HL-60 (cell line): ENCODE data around the gene PGLYRP4.

Experiments
- GABPA ChIP-seq: IDR thresholded peaks from 2 replicates; pipeline ENCODE4 v1.6.1; 2012; ENCODE audit warnings: low read depth
- POLR2AphosphoS5 ChIP-seq: IDR thresholded peaks from 2 replicates; pipeline ENCODE4 v1.6.1; 2012; ENCODE audit warnings: low read depth
- TF ChIP-seq, protein P1 (sequence below): IDR thresholded peaks from one replicate; pipeline ENCODE4 v1.5.1; 2011; ENCODE audit warnings: low read length, control low read depth, inconsistent platforms; ENCODE audit not compliant: insufficient read depth

DNA sequence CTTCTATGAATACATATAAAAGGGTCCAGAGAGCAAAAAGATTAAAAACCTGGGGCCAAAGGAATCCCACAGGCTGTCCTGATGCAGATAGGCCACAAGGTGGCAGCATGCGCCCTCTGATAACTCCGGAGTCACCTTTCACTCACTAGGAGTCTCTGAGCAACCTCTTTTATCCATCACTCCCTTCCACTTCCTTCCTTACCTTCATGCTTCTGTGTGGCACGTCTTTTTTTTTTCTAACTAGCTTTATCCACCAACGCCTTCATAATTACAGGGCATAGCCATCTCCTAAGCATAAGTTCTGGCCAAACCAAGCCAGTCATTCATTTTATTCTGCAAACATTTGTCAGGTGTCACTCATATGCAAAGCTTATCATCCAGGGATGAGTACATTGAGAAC, 3.9 kb upstream of the PGLYRP4 start:
- TF ChIP-seq GABPA, result no peak
- TF ChIP-seq, protein P1, sequence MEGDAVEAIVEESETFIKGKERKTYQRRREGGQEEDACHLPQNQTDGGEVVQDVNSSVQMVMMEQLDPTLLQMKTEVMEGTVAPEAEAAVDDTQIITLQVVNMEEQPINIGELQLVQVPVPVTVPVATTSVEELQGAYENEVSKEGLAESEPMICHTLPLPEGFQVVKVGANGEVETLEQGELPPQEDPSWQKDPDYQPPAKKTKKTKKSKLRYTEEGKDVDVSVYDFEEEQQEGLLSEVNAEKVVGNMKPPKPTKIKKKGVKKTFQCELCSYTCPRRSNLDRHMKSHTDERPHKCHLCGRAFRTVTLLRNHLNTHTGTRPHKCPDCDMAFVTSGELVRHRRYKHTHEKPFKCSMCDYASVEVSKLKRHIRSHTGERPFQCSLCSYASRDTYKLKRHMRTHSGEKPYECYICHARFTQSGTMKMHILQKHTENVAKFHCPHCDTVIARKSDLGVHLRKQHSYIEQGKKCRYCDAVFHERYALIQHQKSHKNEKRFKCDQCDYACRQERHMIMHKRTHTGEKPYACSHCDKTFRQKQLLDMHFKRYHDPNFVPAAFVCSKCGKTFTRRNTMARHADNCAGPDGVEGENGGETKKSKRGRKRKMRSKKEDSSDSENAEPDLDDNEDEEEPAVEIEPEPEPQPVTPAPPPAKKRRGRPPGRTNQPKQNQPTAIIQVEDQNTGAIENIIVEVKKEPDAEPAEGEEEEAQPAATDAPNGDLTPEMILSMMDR, result peak; percentile 87
- TF ChIP-seq POLR2AphosphoS5, result no peak
